ENCODE results near the gene GOLGA8K.
"Not testable (repeated sequence)": the region's sequence is repeated elsewhere in the genome, so short reads cannot be mapped to it uniquely, and the experiment has no call there.

DNA sequence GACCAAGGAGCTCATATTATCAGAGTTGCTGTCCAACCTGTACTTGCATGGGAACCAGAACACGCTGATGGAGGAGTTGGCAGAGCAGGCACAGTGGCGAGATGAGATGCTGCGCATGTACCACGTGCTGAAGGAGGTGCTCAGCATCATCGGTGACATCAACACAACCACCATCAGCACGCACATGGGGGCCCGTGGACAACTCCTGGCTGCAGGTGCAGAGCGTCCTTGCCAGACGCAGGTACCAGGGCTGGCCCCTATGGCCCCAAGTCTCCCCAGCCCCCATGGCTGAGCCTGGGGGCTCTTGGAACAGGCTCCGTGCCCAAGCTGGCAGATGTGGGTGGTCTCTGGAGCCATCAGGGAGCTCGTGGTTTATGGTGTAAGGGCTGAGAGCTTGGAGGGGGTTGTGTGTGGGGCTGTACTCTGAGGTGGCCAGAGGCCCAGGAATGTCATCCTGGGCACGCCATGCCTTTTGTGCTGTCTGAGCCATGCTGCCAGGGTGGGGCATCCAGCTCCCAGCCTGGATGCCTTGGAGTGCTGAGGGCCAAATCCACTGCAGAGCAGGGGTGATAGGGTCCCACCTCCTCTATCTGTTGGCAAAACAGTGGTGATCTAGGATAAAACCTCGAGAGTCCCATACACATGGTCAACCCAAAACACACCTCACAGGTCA is 17.1 kb downstream of the GOLGA8K start:
- TF ChIP-seq CTCF, POLR2A (IDR thresholded peaks at IDR 0.05): not testable (repeated sequence)
